ENCODE results near the gene GRID1.

- TF ChIP-seq, protein P1, sequence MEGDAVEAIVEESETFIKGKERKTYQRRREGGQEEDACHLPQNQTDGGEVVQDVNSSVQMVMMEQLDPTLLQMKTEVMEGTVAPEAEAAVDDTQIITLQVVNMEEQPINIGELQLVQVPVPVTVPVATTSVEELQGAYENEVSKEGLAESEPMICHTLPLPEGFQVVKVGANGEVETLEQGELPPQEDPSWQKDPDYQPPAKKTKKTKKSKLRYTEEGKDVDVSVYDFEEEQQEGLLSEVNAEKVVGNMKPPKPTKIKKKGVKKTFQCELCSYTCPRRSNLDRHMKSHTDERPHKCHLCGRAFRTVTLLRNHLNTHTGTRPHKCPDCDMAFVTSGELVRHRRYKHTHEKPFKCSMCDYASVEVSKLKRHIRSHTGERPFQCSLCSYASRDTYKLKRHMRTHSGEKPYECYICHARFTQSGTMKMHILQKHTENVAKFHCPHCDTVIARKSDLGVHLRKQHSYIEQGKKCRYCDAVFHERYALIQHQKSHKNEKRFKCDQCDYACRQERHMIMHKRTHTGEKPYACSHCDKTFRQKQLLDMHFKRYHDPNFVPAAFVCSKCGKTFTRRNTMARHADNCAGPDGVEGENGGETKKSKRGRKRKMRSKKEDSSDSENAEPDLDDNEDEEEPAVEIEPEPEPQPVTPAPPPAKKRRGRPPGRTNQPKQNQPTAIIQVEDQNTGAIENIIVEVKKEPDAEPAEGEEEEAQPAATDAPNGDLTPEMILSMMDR (IDR thresholded peaks at IDR 0.05), result no peak
- no peak for TF ChIP-seq ZFX (IDR thresholded peaks at IDR 0.05; ENCODE audit: borderline replicate concordance)
Observed at GRCh38 chr10:85635650-85636049, 730.9 kb downstream of the GRID1 start.

Measured in 22Rv1 (cell line).